PC-9 (cell line): Measurements from ENCODE around the gene ARSI.

ENCODE experiments used
- CTCF ChIP-seq: fragments of 200-600 bp; sonication (generic); conservative IDR thresholded peaks from 2 replicates; pipeline ENCODE4 v1.6.1; 2017; ENCODE audit warnings: mixed run types, antibody characterized with exemption, mild to moderate bottlenecking, moderate library complexity
- EZH2 ChIP-seq: fragments of 200-600 bp; sonication (generic); IDR thresholded peaks from 2 replicates; pipeline ENCODE4 v1.8.0; 2017; ENCODE audit warnings: antibody characterized with exemption, low read depth

GRCh38 chr5:150346592-150346991 is 43.9 kb upstream of the ARSI start:
- TF ChIP-seq CTCF (no peak), EZH2 (no peak)
